CD14-positive monocyte (primary cell): ENCODE results near the gene KIF5C. TPM values are rescaled to one million over a fixed set of nuclear protein-coding genes. Genes with fewer than 3 reads are reported as not detected.

Source experiments
- DNase-seq, 3 donors: peaks; one replicate each; pipeline ENCODE4 v3.0.0-alpha.2; 2011 to 2022
- H2AFZ ChIP-seq: 2 replicates; pipeline ENCODE4 v1.6.0; 2012; ENCODE audit warnings: mild to moderate bottlenecking, low read depth, low read length, inconsistent platforms; ENCODE audit not compliant: insufficient read depth, poor library complexity, severe bottlenecking
- H3K27ac ChIP-seq, 2 donors: 1 replicate in 1 of 2; 2 replicates in 1 of 2; pipeline ENCODE4 v1.5.1; 2012 to 2013; ENCODE audit warnings: low read length in 2 of 2, control low read depth in 1 of 2, inconsistent platforms in 1 of 2, low read depth in 1 of 2, mild to moderate bottlenecking in 1 of 2
- H3K27me3 ChIP-seq, 2 donors: one replicate each; pipeline versions ENCODE4 v1.6.0 to v1.6.1; 2011 to 2013; ENCODE audit warnings: low read length in 2 of 2; ENCODE audit not compliant: control insufficient read depth in 2 of 2, insufficient read depth in 2 of 2
- H3K36me3 ChIP-seq, 2 donors: replicated peaks in 1 of 2; 1 replicate in 1 of 2; 2 replicates in 1 of 2; pipeline versions ENCODE4 v1.5.1 to v1.6.1; 2012 to 2013; ENCODE audit warnings: low read length in 2 of 2, control low read depth in 1 of 2, inconsistent platforms in 1 of 2, mild to moderate bottlenecking in 1 of 2; ENCODE audit not compliant: insufficient read depth in 2 of 2, control insufficient read depth in 1 of 2
- H3K4me1 ChIP-seq, 2 donors: 1 replicate in 1 of 2; 2 replicates in 1 of 2; pipeline versions ENCODE4 v1.5.1 to v1.6.1; 2012 to 2013; ENCODE audit warnings: low read length in 2 of 2, control low read depth in 1 of 2, inconsistent platforms in 1 of 2, mild to moderate bottlenecking in 1 of 2, moderate library complexity in 1 of 2; ENCODE audit not compliant: insufficient read depth in 2 of 2, control insufficient read depth in 1 of 2
- H3K4me2 ChIP-seq: replicated peaks from 2 replicates; pipeline ENCODE3; 2012; ENCODE audit warnings: low read length, moderate library complexity, mild to moderate bottlenecking; ENCODE audit not compliant: poor library complexity, severe bottlenecking; ENCODE audit errors: extremely low read depth
- H3K4me3 ChIP-seq, 3 experiments: fragments of 200-600 bp in 1 of 3; sonication (generic) in 1 of 3; replicated peaks in 1 of 3; 1 replicate in 2 of 3; 2 replicates in 1 of 3; pipeline ENCODE4 v1.5.1; 2011 to 2013; ENCODE audit warnings: low read length in 3 of 3, mild to moderate bottlenecking in 3 of 3, control low read depth in 2 of 3, low read depth in 2 of 3, inconsistent platforms in 1 of 3, moderate library complexity in 1 of 3
- H3K79me2 ChIP-seq: 2 replicates; pipeline ENCODE4 v1.6.0; 2012; ENCODE audit warnings: mild to moderate bottlenecking, control low read depth, inconsistent platforms, low read length, moderate library complexity; ENCODE audit not compliant: insufficient read depth
- H3K9ac ChIP-seq: 2 replicates; pipeline ENCODE4 v1.6.0; 2017; ENCODE audit warnings: low read length, mild to moderate bottlenecking; ENCODE audit not compliant: insufficient read depth, poor library complexity, severe bottlenecking
- H3K9me3 ChIP-seq, 2 donors: replicated peaks in 1 of 2; 1 replicate in 1 of 2; 2 replicates in 1 of 2; pipeline versions ENCODE4 v1.5.1 to v1.6.1; 2012 to 2013; ENCODE audit warnings: low read length in 2 of 2, control low read depth in 1 of 2; ENCODE audit not compliant: control insufficient read depth in 1 of 2, insufficient read depth in 1 of 2
- H4K20me1 ChIP-seq: 2 replicates; pipeline ENCODE4 v1.6.0; 2012; ENCODE audit warnings: mild to moderate bottlenecking, low read length, control low read depth, moderate library complexity; ENCODE audit not compliant: insufficient read depth
- H3K27ac Mint-ChIP-seq, 7 donors: one replicate each; pipeline ENCODE4 v1.8.0; 2020; ENCODE audit warnings: mild to moderate bottlenecking in 7 of 7, mixed read lengths in 7 of 7, moderate library complexity in 6 of 7, inconsistent platforms in 2 of 7
- H3K27me3 Mint-ChIP-seq, 3 donors: one replicate each; pipeline ENCODE4 v1.8.0; 2021 to 2022; ENCODE audit warnings: low read depth in 3 of 3, mild to moderate bottlenecking in 3 of 3, mixed read lengths in 3 of 3, moderate library complexity in 3 of 3, inconsistent platforms in 1 of 3
- H3K36me3 Mint-ChIP-seq, 2 donors: one replicate each; pipeline ENCODE4 v1.8.0; 2020; ENCODE audit warnings: mixed read lengths in 2 of 2, inconsistent platforms in 1 of 2, mild to moderate bottlenecking in 1 of 2
- H3K4me1 Mint-ChIP-seq: one replicate; pipeline ENCODE4 v1.8.0; 2020; ENCODE audit warnings: mild to moderate bottlenecking, mixed read lengths
- H3K4me3 Mint-ChIP-seq, 2 donors: one replicate each; pipeline ENCODE4 v1.8.0; 2020; ENCODE audit warnings: mild to moderate bottlenecking in 2 of 2, mixed read lengths in 2 of 2, moderate library complexity in 1 of 2
- H3K9me3 Mint-ChIP-seq, 7 donors: one replicate each; pipeline ENCODE4 v1.8.0; 2020 to 2022; ENCODE audit warnings: mixed read lengths in 7 of 7, mild to moderate bottlenecking in 6 of 7, moderate library complexity in 6 of 7, inconsistent platforms in 2 of 7
- WGBS: methylation state at CpG from one replicate; pipeline ENCODE4 v1.1.5; 2013; ENCODE audit warnings: missing lambda C conversion rate; ENCODE audit not compliant: insufficient coverage; 5-methylcytosine and 5-hydroxymethylcytosine counted together
- intact Hi-C, 2 donors: fragments of 100-400 bp; cut with micrococcal nuclease; formaldehyde crosslinking; loops; one replicate each; pipeline versions ENCODE4 v1.15.0 to v1.15.1; 2023
- polyA plus RNA-seq, 3 donors: library from polyadenylated mRNA; depleted of rRNA in 1 of 3; unstranded in 2 of 3; stranded (reverse) in 1 of 3; fragments of 300-500 nt in 2 of 3; fragments of >200 nt in 1 of 3; fragmentation: Illumina TruSeq in 2 of 3; gene quantifications; 1 replicate in 2 of 3; 2 replicates in 1 of 3; pipeline ENCODE4 v1.2.3, GENCODE V29; 2012 to 2021
- TF ChIP-seq, protein P1 (sequence below): fragments of 200-600 bp; IDR thresholded peaks from one replicate; pipeline ENCODE4 v1.8.0; 2022; ENCODE audit warnings: antibody characterized with exemption, mild to moderate bottlenecking

The KIF5C gene
- polyA plus RNA-seq, 3 donors, result 0.04 TPM; not detected in 2

DNA sequence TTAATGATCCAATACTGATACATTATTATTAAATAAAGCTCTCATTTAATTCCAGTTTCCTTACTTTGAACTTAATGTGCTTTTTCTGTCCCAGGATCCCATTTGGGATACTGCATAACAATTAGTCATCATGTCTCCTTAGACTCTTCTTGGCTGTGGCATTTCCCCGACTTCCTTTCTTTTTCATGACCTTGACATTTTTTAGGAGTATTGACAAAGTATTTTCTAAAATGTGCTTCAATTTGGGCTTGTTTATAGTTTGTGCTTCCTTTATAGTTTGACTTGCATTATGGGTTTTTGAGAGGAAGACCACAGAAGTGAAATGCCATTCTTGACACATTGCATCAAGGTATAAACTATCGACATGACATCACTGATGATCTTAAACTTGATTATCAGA, 46.1 kb upstream of the KIF5C start:
- no peak for DNase-seq
- peaks cover 0 to 4% (median 2%) of the 10 kb centered on the region in 7 donors for H3K9me3 Mint-ChIP-seq
- H3K4me1 Mint-ChIP-seq, result no peaks in the 10 kb centered on the region
- WGBS, result no CpG with 5 or more reads among the region's 2 CpGs
- intact Hi-C loops, result no loop called here
- Histone ChIP-seq H3K36me3 (no peaks in the 10 kb centered on the region), H2AFZ (no peak overlapping the region), H3K4me3 (no peak overlapping the region), H3K9me3 (no peaks in the 10 kb centered on the region), H3K4me2 (no peak overlapping the region), H3K79me2 (no peaks in the 10 kb centered on the region), H3K4me1 (no peaks in the 10 kb centered on the region), H3K27ac (no peak overlapping the region), H3K9ac (no peak overlapping the region), H4K20me1 (no peaks in the 10 kb centered on the region), H3K27me3 (no peaks in the 10 kb centered on the region)
- no peak overlapping the region for H3K27ac Mint-ChIP-seq
- TF ChIP-seq, protein P1, sequence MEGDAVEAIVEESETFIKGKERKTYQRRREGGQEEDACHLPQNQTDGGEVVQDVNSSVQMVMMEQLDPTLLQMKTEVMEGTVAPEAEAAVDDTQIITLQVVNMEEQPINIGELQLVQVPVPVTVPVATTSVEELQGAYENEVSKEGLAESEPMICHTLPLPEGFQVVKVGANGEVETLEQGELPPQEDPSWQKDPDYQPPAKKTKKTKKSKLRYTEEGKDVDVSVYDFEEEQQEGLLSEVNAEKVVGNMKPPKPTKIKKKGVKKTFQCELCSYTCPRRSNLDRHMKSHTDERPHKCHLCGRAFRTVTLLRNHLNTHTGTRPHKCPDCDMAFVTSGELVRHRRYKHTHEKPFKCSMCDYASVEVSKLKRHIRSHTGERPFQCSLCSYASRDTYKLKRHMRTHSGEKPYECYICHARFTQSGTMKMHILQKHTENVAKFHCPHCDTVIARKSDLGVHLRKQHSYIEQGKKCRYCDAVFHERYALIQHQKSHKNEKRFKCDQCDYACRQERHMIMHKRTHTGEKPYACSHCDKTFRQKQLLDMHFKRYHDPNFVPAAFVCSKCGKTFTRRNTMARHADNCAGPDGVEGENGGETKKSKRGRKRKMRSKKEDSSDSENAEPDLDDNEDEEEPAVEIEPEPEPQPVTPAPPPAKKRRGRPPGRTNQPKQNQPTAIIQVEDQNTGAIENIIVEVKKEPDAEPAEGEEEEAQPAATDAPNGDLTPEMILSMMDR, result no peak
- H3K27me3 Mint-ChIP-seq, result peaks cover 0 to 2% (median under 1%) of the 10 kb centered on the region in 3 donors
- no peaks in the 10 kb centered on the region for H3K36me3 Mint-ChIP-seq
- H3K4me3 Mint-ChIP-seq, result no peak overlapping the region

DNA sequence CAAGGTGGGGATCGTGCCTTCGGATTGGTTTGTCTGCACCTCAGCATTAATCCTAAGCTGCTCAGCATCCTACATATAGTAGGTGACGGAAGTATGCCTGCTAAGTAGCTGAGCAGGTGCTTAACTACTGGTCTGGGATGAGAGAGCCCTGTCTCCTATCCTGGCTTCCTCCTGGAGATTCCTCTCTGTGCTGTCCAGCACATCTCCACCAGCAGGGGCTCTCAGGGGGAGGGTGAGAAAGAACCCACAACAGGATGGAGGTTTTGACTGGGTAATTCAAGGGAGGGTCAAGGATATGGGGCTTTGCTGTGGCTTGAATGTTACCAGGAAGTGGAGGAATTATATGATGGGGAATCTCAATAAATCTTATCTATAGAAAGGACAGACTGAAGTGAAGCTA, 45.4 kb upstream of the KIF5C start:
- H2AFZ ChIP-seq, result no peak overlapping the region
- H3K27me3 ChIP-seq, result no peaks in the 10 kb centered on the region
- H3K4me3 ChIP-seq, result no peak overlapping the region
- H3K27ac ChIP-seq, result no peak overlapping the region
- no peaks in the 10 kb centered on the region for H3K4me1 Mint-ChIP-seq
- no peak overlapping the region for H3K9ac ChIP-seq
- WGBS, result no CpG with 5 or more reads among the region's 3 CpGs
- H3K4me1 ChIP-seq, result no peaks in the 10 kb centered on the region
- H3K4me3 Mint-ChIP-seq, result no peak overlapping the region
- no peaks in the 10 kb centered on the region for H3K79me2 ChIP-seq
- no peaks in the 10 kb centered on the region for H3K36me3 Mint-ChIP-seq
- TF ChIP-seq, protein P1, result no peak
- intact Hi-C loops, result no loop called here
- peaks cover 0 to 2% (median 2%) of the 10 kb centered on the region in 3 donors for H3K27me3 Mint-ChIP-seq
- no peak for DNase-seq
- H3K36me3 ChIP-seq, result no peaks in the 10 kb centered on the region
- peaks cover 0 to 4% (median 2%) of the 10 kb centered on the region in 7 donors for H3K9me3 Mint-ChIP-seq
- no peaks in the 10 kb centered on the region for H4K20me1 ChIP-seq
- no peak overlapping the region for H3K27ac Mint-ChIP-seq
- no peak overlapping the region for H3K4me2 ChIP-seq
- no peaks in the 10 kb centered on the region for H3K9me3 ChIP-seq
